GM12865 (cell line): ENCODE measurements around the gene TRIP6.

Experiments
- DNase-seq: peaks from one replicate; pipeline ENCODE4 v3.0.0; 2010; ENCODE audit warnings: low read depth
- H3K4me3 ChIP-seq: 2 replicates; pipeline ENCODE4 v1.5.1; 2011; ENCODE audit warnings: mild to moderate bottlenecking, low read depth, low read length, control low read depth
- CTCF ChIP-seq: IDR thresholded peaks from 2 replicates; pipeline ENCODE4 v1.5.1; 2011; ENCODE audit warnings: low read length, control low read depth, low read depth, inconsistent platforms; ENCODE audit not compliant: insufficient read depth; ENCODE audit errors: missing control alignments

Gene TRIP6

GRCh38 chr7:100829150-100829716 lies 38.0 kb upstream of the TRIP6 start:
- H3K4me3 ChIP-seq, result no peak overlapping the region
- DNase-seq, result no peak
- TF ChIP-seq CTCF, result no peak

- DNase-seq, result no peak
- H3K4me3 ChIP-seq, result no peak overlapping the region
- TF ChIP-seq CTCF, result no peak
These were observed 36.8 kb upstream of the TRIP6 start for GRCh38 chr7:100830396-100830795.

- H3K4me3 ChIP-seq, result no peak overlapping the region
- TF ChIP-seq CTCF, result no peak
- no peak for DNase-seq
These were observed 34.9 kb upstream of the TRIP6 start for GRCh38 chr7:100832281-100832633.

GRCh38 chr7:100835903-100836811 lies 31.0 kb upstream of the TRIP6 start:
- no peak for DNase-seq
- no peak for TF ChIP-seq CTCF
- H3K4me3 ChIP-seq, result no peak overlapping the region

GRCh38 chr7:100836812-100837098 lies 30.4 kb upstream of the TRIP6 start:
- no peak for TF ChIP-seq CTCF
- peak overlapping the region; percentile 68 for H3K4me3 ChIP-seq
- no peak for DNase-seq

GRCh38 chr7:100837099-100837836 lies 29.9 kb upstream of the TRIP6 start:
- DNase-seq, result peak; percentile 90

More at GRCh38 chr7:100837099-100837836, 29.9 kb upstream of the TRIP6 start:
- TF ChIP-seq CTCF, result no peak
- peak overlapping the region; percentile 68 for H3K4me3 ChIP-seq
